Activated CD8-positive, alpha-beta memory T cell treated with anti-CD3 and anti-CD28 coated beads, Interleukin-2, amount 50 U/mL, for 4 hours (primary cell): Measurements from ENCODE around the gene MS4A18.
"Not testable (repeated sequence)": the region's sequence is repeated elsewhere in the genome, so short reads cannot be mapped to it uniquely, and the experiment has no call there.

Experiments
- DNase-seq: peaks from one replicate; pipeline ENCODE4 v3.0.0-alpha.2; 2020

Gene MS4A18

DNA sequence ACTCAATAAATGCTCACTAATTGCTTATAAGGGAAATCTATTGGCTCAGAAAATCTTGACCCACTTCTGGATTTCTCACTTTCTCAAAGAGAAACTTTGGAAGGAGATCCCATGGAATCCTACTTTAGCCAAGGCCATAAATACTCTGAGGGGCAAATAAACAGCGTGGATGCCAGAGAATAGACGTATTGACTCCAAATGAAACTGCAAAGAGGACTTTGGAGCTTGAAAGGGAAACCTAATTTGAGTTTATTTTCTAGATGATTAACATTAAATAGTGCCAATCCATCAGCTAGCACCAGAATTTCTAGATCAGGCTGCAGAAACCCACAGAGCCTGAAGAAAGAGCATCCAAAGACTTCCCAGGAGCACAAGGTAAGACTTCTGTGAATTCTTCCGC is at the start of gene MS4A18:
TSS of gene MS4A18 (plus strand) at position 301 of the 400 bp plus-strand sequence.
- no peak for DNase-seq

DNA sequence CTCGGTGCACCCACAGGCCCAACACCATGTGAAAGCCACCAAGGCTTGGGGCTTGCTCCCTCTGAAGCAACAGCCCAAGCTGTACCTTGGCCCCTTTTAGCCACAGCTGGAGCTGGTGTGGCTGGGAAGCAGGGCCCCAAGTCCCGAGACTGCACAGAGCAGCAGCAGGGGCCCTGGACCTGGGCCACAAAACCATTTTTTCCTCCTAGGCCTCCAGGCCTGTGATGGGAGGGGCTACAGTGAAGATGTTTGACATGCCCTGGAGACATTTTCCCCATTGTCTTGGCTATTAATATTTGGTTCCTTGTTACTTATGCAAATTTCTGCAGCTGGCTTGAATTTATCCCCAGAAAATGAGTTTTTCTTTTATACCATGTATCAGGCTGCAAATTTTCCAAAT is 46.3 kb upstream of the MS4A18 start:
- not testable (repeated sequence) for DNase-seq

DNA sequence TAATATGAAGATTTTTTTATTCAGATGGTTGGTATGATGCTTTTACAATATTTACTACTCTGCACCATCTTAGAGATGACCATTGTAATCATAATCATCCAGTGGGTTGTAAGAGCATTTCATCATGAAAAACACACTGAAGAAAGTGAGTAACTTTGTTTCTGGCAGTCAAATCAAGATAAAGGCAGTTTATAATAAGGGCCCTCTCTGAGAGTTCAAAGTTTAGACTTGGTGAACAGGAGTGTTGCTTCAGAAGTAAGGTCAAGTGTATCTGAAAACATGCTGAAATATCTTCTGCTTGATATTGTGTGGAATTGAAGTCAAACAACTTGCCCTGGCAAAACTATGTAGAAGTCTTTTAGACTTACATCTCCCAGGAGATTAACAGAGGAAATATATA is 44.6 kb upstream of the MS4A18 start:
- no peak for DNase-seq

DNA sequence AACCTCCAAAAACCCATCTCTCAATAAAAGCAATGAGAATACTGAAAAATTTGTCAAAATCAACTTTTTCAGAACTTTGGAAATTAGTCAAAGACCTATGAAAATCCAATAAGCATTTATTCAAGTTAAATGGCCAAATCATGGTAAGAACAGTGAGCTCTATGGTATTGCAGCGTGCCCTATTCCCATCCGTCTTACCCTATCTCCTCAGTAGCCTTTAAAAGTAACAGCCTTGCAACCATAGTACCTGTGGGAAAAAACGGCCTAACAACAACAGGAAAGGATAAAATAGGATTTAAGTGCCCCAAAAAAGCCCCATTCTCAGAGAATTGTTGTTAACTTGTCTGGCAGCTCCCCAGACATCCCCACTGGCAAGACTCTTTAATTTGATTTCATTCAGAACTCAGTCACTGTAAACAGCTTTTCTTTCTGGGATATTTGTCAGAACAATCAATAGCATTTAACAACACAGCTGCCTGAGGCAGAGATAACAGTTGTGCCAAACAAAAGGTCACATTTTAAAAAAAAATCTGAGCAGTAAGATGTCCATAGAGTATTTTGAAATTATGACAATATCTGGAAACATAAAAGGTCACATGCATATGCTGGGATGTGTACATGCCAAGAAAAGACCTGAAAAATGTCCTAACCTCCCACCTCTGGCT is 43.9 kb upstream of the MS4A18 start:
- no peak for DNase-seq

DNA sequence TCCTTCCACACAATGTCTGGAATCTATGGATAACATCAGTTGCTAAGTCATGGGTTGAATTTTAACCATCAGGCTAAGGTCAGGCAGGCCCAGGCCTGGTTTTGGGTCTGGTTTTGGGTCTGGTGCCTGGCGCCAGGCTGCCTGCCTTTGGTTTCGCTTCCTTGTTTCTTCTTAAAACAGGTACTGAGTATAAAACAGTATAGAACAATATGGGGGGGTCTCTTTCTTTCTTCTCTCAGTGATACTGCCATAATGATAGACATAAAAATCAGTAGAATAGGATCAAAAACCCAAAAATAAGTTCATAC is 40.0 kb upstream of the MS4A18 start:
- DNase-seq: not testable (repeated sequence)

DNA sequence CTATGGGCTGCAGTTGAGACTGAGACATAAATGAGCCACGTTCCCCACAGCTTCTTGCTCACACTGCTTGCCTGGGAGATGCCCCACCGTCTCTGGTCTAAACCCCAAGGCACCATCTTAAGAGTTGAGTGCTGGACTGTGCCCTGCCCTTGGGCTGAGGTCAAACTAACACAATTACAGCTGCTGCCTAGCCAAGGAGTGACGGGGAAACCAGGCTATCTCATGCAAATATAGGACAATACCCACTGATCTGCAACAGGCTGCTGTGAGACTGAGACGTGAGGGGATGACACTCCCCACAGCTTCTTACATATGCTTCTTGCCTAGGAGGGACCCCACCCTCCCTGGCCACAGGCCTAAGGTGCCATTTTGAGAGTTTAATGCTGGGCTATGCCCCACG is 32.9 kb upstream of the MS4A18 start:
- no peak for DNase-seq

DNA sequence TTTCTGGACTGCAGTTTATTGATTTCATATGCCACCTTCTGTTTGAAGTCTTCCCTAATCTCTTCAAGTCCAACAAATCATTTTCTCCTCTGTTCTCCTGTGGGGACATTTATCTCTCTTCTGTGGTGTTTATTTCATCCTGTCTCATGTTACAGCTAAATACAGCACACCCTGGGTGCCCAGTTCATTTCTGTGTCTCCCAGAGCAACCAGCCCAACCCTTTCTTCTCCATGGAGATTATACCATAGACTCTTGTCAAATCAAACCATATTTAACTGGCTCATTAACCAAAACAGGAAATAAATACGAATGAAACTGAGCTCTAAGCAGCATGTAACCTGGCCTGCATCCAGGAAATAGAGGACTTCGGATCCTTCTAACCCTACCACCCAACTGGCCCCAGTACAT is 25.2 kb upstream of the MS4A18 start, which contains the start of gene MS4A8:
TSS of gene MS4A8 (plus strand) at position 329 of the 408 bp plus-strand sequence. CDS start 1,249 bp downstream, outside the sequence.
- DNase-seq: no peak

DNA sequence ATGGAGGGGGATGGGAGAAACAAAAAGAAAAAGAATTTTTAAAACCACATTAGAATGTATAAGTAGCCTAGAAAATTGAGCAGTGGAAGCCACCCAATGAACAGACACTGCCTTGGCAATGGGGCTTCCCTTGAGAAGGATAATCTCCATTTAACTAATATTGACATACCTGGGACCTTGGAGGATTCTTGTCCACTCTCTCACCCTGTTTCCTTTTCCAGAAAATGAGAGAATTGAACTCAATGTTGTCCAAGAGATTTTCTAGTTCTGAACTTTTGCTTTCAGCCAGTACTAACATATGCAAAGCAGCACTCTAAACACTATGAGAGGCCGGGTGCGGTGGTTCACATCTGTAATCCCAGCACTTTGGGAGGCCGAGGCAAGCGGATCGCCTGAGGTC is 24.6 kb upstream of the MS4A18 start:
- no peak for DNase-seq

DNA sequence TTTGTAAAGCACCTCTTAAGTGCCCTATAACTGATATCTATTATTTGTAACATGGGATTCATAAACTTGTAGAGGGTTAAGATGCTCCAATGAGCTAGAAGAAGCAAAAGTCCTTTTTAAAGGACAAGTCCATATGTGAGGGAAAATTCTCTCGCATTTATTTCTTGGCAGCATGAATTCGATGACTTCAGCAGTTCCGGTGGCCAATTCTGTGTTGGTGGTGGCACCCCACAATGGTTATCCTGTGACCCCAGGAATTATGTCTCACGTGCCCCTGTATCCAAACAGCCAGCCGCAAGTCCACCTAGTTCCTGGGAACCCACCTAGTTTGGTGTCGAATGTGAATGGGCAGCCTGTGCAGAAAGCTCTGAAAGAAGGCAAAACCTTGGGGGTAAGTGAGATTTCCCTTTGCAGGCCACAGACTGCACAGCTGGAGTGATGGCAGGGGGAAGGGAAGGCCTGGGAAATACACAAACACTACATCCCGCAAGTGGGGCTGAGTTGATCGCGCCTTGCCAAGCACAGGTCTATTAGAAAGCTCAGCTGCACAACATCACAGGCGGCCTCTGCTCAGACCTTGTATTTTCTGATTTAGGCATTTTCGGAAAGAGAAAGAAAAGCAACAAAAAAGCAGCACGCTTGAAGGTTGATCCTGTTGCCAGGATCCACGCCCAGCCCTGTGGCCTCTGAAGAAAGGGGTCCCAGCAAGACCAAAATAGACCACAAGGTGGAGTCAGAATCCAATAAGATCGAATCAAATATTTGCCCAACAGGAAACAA is 23.6 kb upstream of the MS4A18 start:
- DNase-seq: no peak

DNA sequence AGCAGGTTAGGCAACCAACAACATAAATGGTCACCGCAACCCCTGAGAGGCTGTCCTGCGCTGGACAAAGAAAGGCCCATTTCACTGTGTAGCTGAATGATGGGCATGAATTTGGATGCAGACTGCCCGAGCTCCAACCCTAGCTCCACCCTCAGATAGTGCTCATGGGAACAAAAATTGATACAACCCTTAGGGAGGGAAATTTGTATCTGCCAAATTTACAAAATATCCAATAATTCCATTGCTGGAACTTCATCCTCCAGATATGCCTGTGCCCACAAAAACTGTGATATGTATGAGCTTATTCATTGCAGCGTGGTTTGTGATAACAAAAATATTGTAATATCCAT is 23.1 kb upstream of the MS4A18 start:
- DNase-seq: no peak

DNA sequence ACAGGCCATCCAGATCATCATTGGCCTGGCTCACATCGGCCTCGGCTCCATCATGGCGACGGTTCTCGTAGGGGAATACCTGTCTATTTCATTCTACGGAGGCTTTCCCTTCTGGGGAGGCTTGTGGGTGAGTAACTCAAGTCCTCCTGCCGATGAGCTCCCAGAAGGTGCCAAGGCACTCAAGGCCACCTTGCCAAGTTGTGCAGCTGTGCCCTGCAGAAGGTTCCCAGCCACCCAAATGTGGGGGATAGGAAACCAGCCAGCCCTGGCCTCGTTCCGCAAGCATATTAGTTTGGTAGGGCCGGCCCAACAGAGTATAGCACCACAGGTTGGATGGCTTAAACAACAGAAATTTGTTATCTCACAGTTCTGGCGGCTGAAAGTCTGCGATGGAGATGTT is 21.1 kb upstream of the MS4A18 start:
- no peak for DNase-seq

DNA sequence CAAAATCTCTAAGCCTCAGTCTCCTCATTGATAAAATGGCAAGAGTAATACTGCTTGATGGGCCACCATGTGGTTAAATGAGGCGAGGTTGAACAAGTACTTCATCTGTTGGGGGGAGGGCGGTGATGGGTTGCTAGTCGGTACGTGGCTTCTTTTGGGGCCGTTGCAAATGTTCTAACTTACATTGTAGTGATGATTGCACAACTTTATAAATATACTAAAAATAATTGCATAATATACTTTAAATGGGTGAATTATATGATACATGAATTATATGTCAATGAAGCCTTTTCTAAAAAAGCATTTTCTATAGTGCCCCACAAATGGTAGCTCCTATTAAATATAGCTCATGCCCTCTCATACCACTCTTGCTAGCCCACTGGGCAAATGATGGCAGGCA is 18.6 kb upstream of the MS4A18 start:
- DNase-seq: no peak

DNA sequence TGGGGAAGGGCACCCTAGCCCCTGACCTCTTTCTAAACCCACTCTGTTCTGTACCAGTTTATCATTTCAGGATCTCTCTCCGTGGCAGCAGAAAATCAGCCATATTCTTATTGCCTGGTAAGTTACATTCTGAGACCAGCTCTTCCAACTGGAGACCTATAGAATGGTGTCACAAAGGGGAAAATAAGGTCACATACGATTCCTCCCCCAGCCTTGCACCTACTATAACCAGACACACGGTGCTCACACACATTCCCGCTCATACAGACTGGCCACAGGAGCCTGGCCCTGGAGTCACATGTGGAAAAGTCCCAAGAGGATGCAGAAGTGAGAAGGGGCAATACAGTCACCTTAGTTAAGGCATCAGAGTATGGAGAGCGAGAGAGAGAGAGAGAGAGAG is 17.6 kb upstream of the MS4A18 start:
- DNase-seq: no peak

DNA sequence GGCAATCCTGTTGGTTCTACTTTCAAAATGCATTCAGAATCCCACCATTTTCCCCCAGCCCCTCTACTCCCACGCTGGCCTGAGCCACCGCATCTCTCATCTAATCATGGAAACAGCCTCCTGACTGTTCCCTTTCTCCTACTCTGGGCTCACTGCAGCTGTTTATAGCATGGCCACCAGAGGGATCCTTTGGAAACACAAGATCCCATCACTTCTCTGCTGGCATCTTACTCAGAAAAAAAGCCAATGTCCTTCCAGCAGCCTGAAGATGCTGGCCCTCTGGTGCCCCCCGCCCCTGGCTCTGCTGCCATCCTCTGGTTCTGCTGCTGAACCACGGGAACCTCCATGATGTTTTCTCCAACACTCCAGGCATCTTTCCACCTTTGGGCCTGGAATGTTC is 14.0 kb upstream of the MS4A18 start:
- DNase-seq: no peak

DNA sequence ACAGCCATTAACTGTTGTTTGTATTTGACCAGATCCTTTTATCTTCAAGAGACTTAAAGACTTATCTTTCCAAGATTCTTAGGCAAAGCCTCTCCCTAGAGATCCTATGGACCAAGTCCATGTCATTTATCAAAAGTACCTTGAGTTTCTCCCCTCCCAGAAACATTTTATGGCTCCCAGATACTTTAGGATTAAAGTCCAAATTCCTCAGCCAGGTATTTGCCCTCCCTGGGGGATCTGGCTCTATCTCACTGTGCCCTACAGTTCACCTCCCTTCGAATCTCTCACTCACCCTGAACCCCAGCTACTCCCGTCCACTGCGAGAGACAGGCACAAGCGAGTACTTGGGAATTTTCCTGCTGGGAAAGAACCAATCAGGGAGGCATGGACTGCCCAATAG is 13.2 kb upstream of the MS4A18 start:
- DNase-seq: no peak

DNA sequence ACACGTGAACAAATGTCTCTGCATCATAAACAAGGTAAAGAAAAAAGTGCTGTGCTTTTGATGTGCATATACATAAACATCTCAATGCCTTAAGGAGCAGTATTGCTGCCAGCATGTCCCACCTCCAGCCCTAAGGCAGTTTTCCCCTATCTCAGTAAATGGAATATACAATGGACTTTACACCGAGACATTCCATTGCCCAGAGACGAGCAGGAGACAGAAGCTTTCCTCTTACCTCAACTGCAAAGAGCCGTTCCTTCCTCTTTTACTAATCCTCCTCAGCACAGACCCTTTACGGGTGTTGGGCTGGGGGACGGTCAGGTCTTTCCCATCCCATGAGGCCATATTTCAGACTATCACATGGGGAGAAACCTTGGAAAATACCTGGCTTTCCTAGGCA is 11.1 kb upstream of the MS4A18 start:
- DNase-seq: not testable (repeated sequence)

DNA sequence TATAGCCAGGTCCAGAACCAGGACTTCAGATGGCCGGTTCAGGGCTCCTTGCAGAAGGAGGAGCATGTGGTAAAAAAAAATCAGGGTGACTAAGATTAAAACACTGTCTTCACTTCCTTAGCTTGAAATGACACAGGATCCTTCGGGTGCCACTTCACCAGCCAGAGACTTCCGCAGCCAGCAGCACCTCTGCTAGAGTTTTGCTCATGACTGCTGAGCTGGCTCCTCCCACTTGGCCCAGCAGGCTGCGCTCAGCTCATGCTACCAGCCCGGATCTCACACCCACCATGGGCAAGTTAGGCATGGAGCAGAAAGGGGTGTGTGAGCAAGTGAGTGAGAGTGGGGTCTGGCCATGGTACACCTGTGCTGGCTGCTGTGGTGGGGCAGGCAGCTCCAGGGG is 6.6 kb upstream of the MS4A18 start:
- no peak for DNase-seq

DNA sequence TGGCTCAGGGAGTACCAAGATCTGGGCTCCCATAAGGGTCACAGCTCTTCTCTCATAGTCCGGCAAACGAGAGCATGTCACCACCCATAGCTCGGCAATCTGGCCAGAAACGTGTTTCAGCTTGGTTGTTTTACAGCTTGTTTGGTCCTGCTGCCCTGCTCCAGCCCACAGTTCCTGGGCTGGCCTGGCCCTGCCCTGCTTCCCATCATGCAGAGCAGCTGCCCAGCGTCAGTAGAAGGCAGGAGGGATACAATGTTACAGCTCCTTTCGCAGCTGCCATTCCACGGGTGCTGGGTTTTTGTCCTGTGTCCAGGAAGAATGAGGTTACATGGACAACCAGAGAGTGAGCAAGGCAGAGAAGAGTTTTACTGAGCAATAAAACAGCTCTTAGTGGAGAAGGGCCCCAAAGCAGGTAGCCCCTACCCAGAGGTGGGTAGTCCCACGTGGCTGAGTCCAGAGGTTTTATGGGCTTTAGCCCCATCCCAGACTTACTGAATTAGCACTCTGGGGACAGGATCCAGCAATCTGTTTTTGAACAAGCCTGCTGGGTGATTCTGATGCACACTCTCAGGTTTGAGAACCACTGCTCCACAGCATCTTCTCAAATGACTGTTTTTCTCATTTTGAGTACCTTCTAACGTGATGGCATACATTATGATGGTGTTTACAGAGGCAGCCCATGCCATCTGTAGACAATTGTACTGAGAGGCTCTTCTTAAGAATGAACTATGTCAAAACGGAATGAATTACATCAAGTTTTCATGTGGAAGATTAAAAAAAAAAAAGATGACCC is 5.8 kb upstream of the MS4A18 start:
- no peak for DNase-seq

DNA sequence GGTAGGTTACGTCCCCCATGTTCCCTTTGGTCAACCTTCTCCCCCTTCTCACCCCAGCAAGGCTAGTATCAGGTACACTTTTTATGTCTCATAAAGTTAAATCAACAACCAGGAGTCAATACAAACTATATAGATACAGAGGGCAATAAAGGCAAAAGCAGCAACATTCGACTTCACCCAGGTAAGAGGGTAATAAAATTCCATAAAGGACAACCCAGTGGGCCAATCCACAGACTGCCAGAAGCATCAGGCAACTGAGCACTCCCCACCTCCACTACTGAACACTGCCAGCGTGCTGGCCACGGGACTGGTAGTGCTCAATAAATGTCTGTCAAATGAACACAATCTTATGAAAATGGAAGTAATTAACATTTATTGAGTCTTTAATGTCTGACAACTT is 5.1 kb upstream of the MS4A18 start:
- DNase-seq: no peak

DNA sequence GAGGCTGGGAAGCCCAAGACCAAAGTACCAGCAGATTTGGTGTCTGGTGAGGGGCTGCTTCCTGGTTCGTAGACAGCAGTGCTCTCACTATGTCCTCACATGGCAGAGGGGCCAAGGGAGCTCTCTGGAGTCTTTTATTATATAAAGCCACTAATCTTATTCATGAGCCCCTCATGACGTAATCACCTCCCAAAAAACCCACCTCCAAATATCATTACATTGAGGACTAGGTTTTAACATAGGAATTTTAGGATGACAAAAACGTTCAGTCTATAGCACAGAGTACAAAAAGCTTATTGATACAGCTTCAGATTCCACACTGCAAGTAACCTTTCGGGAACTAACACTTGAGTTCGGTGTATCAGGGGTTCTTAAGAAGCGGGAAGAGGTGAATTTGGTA is 4.1 kb upstream of the MS4A18 start:
- DNase-seq: no peak

DNA sequence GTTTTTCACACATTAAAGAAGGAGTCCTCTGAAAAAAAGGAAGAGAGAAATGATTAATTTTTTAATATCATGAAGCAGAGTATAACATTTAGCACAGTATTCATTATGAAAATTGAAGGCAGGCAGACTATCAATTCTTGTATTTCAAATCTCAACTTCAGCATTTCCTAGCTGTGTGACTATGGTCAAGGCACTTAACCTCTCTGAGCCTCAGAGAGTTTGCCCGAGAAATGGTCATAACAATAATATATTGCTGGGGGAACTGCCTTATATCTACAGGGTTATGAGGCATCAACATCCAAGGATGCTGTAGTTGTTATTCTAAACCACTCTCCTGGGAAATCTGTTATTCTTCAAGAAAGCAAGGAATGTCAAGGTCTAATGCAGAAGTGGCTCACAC is 1.1 kb downstream of the MS4A18 start:
- DNase-seq: no peak

DNA sequence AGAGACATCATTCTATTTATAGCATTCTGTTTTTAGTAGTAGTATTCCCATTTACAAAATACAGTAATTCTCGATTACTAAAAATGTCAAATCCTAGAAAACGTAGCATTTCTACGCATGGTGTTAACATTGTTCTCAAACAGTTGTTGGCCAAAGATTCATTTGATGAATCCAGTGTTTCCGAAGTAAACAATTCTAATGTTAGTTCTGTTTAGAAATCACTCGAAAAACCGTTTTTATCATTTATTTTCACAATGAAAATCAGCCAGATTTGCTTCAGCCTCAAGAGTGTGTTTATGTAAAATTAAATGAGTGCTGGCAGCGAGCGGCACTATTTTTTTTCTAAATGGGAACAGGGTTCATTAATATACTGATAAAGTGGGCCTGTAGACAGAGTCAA is 7.1 kb downstream of the MS4A18 start:
- no peak for DNase-seq

DNA sequence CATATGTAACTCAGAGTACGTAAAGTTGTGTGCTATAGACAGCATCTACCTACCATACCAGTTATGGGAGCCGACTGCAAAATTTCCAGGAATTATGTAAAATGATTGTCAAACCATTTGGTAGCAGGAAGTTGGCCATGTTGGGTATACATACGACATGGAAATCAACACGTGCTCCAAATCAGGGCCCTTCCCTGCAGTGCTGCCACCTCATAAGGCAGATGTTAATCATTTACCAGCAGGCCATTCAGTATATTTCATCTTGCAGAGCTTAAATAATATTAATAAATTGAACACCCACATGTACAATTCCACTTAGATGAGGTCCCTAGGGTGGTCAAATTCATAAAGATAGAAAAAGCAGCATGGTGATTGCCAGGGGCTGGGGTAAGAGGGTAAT is 9.8 kb downstream of the MS4A18 start:
- DNase-seq: no peak

DNA sequence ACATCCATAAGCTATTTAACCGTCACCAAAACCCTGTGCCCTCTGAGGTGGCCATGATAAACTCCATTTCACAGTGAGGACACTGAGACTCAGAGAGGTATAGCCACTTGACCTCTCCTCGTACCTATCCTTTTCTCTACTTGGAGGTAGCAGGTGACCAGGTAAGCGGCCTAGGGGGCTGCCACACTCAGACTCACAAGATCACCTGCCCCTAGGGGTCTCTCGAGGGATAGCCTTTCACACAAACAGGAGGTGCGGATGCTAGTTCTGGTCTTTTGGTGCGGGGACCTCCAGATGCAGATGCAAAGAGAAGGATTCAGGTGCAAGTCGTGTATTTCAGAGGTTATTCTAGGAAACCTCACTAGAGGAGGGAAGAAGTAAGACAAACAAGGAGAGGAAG is 14.6 kb downstream of the MS4A18 start:
- DNase-seq: no peak
